ENCODE data around the gene CYP4F22. TPM values are rescaled to one million over a fixed set of nuclear protein-coding genes. Genes with fewer than 3 reads are reported as not detected.

The CYP4F22 gene
- total and polyA plus RNA-seq, 10 of the 15 experiments (the other 5 are each of a cell fraction or from before 2014, with no cell fraction given) = not detected

DNA sequence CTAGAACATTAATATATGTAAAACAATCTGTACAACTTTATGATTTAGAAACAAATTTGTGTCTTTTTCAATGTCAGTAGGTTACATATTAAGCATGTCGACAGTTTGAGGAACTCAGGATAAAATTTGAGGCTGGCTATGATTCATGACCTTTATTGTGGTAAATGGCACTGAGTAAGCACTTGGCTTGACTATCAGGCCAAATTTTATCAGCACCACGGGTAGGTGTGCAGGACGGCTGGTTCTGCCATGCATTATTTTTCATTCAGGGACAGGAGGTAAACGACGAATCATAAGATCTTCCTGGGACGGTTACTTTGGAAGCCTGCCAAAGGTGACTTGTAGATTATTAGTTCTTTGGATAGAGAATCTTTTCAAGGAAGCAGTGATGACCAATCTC, 86.7 kb downstream of the CYP4F22 start:
- no peaks in the 10 kb centered on the region for H3K27me3 ChIP-seq (replicated peaks in 1 of 2; ENCODE audit: control insufficient read depth in 2 of 2, insufficient read depth in 2 of 2, low read length in 1 of 2)
- H2AFZ ChIP-seq (ENCODE audit: control insufficient read depth, low read depth, low read length) = no peak overlapping the region
- BruUV-seq (replicated peaks) = no TSS peak
- no peaks in the 10 kb centered on the region for H3K36me3 ChIP-seq (ENCODE audit: control insufficient read depth in 2 of 2, insufficient read depth in 2 of 2, low read length in 1 of 2)
- no peak overlapping the region for H3K4me3 ChIP-seq
- DNase-seq (ENCODE audit: low read depth, low spot score) = no peak
- H3K27ac ChIP-seq (ENCODE audit: control insufficient read depth, insufficient read depth) = no peak overlapping the region
- no peak for FAIRE-seq
- no peaks in the 10 kb centered on the region; the same call in 2 of the 3 replicates for H3K9me3 ChIP-seq (replicated peaks; ENCODE audit: control insufficient read depth, insufficient read depth, low read length)
- H3K9ac ChIP-seq (ENCODE audit: control insufficient read depth, insufficient read depth, low read length) = no peak overlapping the region
- H3K4me2 ChIP-seq (ENCODE audit: control insufficient read depth, insufficient read depth) = no peak overlapping the region
- WGBS (ENCODE audit: insufficient coverage, insufficient replicate concordance, low lambda C conversion rate, missing lambda C conversion rate) = 4% methylated on average over 6 of the region's 6 CpGs
- ChIA-PET SMC1A (ENCODE audit: uncharacterized antibody, unreplicated experiment) (no interaction called here), CTCF (no interaction called here), RAD21 (ENCODE audit: unreplicated experiment) (no interaction called here), POLR2A (no interaction called here)
- H3K79me2 ChIP-seq (ENCODE audit: control insufficient read depth, insufficient read depth, low read length) = no peaks in the 10 kb centered on the region
- no peak for TF ChIP-seq NFIC (IDR thresholded peaks at IDR 0.05; ENCODE audit: low read depth, low read length)
- no peak for TF ChIP-seq HDAC2 (IDR thresholded peaks at IDR 0.05)
- no peak for TF ChIP-seq NRF1 (conservative IDR thresholded peaks at IDR 0.05; ENCODE audit: low read depth, low read length)
- TF ChIP-seq, protein P1, sequence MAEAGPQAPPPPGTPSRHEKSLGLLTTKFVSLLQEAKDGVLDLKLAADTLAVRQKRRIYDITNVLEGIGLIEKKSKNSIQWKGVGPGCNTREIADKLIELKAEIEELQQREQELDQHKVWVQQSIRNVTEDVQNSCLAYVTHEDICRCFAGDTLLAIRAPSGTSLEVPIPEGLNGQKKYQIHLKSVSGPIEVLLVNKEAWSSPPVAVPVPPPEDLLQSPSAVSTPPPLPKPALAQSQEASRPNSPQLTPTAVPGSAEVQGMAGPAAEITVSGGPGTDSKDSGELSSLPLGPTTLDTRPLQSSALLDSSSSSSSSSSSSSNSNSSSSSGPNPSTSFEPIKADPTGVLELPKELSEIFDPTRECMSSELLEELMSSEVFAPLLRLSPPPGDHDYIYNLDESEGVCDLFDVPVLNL (IDR thresholded peaks at IDR 0.05; ENCODE audit: low read depth, low read length) = no peak
- no peak for TF ChIP-seq KAT2A (conservative IDR thresholded peaks at IDR 0.05; ENCODE audit: control insufficient read depth, low read depth, low read length)
- TF ChIP-seq ZBED1 (IDR thresholded peaks at IDR 0.05; ENCODE audit: borderline replicate concordance) = no peak
- TF ChIP-seq CREM (IDR thresholded peaks at IDR 0.05; ENCODE audit: low read depth) = no peak
- TF ChIP-seq, protein P2, sequence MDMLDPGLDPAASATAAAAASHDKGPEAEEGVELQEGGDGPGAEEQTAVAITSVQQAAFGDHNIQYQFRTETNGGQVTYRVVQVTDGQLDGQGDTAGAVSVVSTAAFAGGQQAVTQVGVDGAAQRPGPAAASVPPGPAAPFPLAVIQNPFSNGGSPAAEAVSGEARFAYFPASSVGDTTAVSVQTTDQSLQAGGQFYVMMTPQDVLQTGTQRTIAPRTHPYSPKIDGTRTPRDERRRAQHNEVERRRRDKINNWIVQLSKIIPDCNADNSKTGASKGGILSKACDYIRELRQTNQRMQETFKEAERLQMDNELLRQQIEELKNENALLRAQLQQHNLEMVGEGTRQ (IDR thresholded peaks at IDR 0.05; ENCODE audit: borderline replicate concordance, low read depth, low read length) = no peak
- no peak for TF ChIP-seq SMARCA5 (IDR thresholded peaks at IDR 0.05)
- TF ChIP-seq ZNF622 (IDR thresholded peaks at IDR 0.05) = no peak
- no peak for TF ChIP-seq SRF (IDR thresholded peaks at IDR 0.05; ENCODE audit: low read depth in 2 of 2, low read length in 2 of 2)
- TF ChIP-seq CHD2 (IDR thresholded peaks at IDR 0.05; ENCODE audit: borderline replicate concordance, low read depth, low read length) = no peak
- no peak for TF ChIP-seq CEBPB (IDR thresholded peaks at IDR 0.05; ENCODE audit: borderline replicate concordance in 1 of 2, low read depth in 2 of 2, low read length in 2 of 2)
- intact Hi-C loops (cut with micrococcal nuclease; ENCODE audit: unreplicated experiment) = no loop called here
- ATAC-seq = no peak
- in situ Hi-C loops (cut with MboI) = no loop called here
- no peaks in the 10 kb centered on the region for H4K20me1 ChIP-seq (ENCODE audit: control insufficient read depth, insufficient read depth)
- no peaks in the 10 kb centered on the region for H3K4me1 ChIP-seq (ENCODE audit: control insufficient read depth, insufficient read depth, low read length)

Other genes starting within 250 kb of the CYP4F22 start
Only the 7 nearest of the 11 such genes appear.
- gene AKAP8, start 128.7 kb upstream of the CYP4F22 start, total RNA-seq (2014; rRNA removed) = 23.7 and 24.5 TPM in 2 replicates
- 13.2 and 13.7 TPM in 2 replicates for gene AKAP8, start 128.7 kb upstream of the CYP4F22 start, total RNA-seq (2014; rRNA removed; fragmentation: Illumina TruSeq; extraction: Trizol)
- 51.1 and 57.7 TPM in 2 replicates for gene AKAP8, start 128.7 kb upstream of the CYP4F22 start, total RNA-seq (2021)
- 14.0 and 17.6 TPM in 2 replicates for gene AKAP8, start 128.7 kb upstream of the CYP4F22 start, polyA plus RNA-seq (2011; rRNA removed)
- gene AKAP8, start 128.7 kb upstream of the CYP4F22 start, polyA plus RNA-seq (2014; fragmentation: Illumina TruSeq; extraction: Trizol) = 13.5 and 14.2 TPM in 2 replicates
- 1 to 10 TPM; 5.3 to 5.5 TPM for gene AKAP8, start 128.7 kb upstream of the CYP4F22 start, polyA plus RNA-seq (2014; fragmentation: Nextera tagmentation; extraction: Ambion mirVana)
- 25.7 and 34.8 TPM in 2 replicates for gene AKAP8, start 128.7 kb upstream of the CYP4F22 start, polyA plus RNA-seq (2014; rRNA removed)
- gene AKAP8, start 128.7 kb upstream of the CYP4F22 start, polyA plus RNA-seq (2016; fragmentation: Nextera tagmentation; extraction: Ambion mirVana) = 10 to 100 TPM; 26.3 to 27.8 TPM
- 59.8 and 64.3 TPM in 2 replicates for gene AKAP8L, start 89.5 kb upstream of the CYP4F22 start, total RNA-seq (2014; rRNA removed)
- gene AKAP8L, start 89.5 kb upstream of the CYP4F22 start, total RNA-seq (2014; rRNA removed; fragmentation: Illumina TruSeq; extraction: Trizol) = 36.7 and 39.4 TPM in 2 replicates
- 60.3 and 60.5 TPM in 2 replicates for gene AKAP8L, start 89.5 kb upstream of the CYP4F22 start, total RNA-seq (2021)
- gene AKAP8L, start 89.5 kb upstream of the CYP4F22 start, polyA plus RNA-seq (2011; rRNA removed) = 29.6 and 42.3 TPM in 2 replicates
- gene AKAP8L, start 89.5 kb upstream of the CYP4F22 start, polyA plus RNA-seq (2014; fragmentation: Illumina TruSeq; extraction: Trizol) = 35.1 and 47.3 TPM in 2 replicates
- 1 to 10 TPM in 1 of 2 experiments, under 1 TPM in 1; 0.66 to 3.8 TPM for gene AKAP8L, start 89.5 kb upstream of the CYP4F22 start, polyA plus RNA-seq (2014; fragmentation: Nextera tagmentation; extraction: Ambion mirVana)
- 63.6 and 67.0 TPM in 2 replicates for gene AKAP8L, start 89.5 kb upstream of the CYP4F22 start, polyA plus RNA-seq (2014; rRNA removed)
- 10 to 100 TPM; 25.8 to 40.6 TPM for gene AKAP8L, start 89.5 kb upstream of the CYP4F22 start, polyA plus RNA-seq (2016; fragmentation: Nextera tagmentation; extraction: Ambion mirVana)
- gene WIZ, start 58.6 kb upstream of the CYP4F22 start, total RNA-seq (2014; rRNA removed) = 4.6 and 4.9 TPM in 2 replicates
- gene WIZ, start 58.6 kb upstream of the CYP4F22 start, total RNA-seq (2014; rRNA removed; fragmentation: Illumina TruSeq; extraction: Trizol) = 2.6 and 2.9 TPM in 2 replicates
- gene WIZ, start 58.6 kb upstream of the CYP4F22 start, total RNA-seq (2021) = 23.5 and 26.7 TPM in 2 replicates
- gene WIZ, start 58.6 kb upstream of the CYP4F22 start, polyA plus RNA-seq (2011; rRNA removed) = 1.4 and 2.4 TPM in 2 replicates
- 1.4 and 4.5 TPM in 2 replicates for gene WIZ, start 58.6 kb upstream of the CYP4F22 start, polyA plus RNA-seq (2014; fragmentation: Illumina TruSeq; extraction: Trizol)
- gene WIZ, start 58.6 kb upstream of the CYP4F22 start, polyA plus RNA-seq (2014; fragmentation: Nextera tagmentation; extraction: Ambion mirVana) = under 1 TPM; 0.10 to 0.18 TPM
- gene WIZ, start 58.6 kb upstream of the CYP4F22 start, polyA plus RNA-seq (2014; rRNA removed) = 19.8 and 24.9 TPM in 2 replicates
- gene WIZ, start 58.6 kb upstream of the CYP4F22 start, polyA plus RNA-seq (2016; fragmentation: Nextera tagmentation; extraction: Ambion mirVana) = 1 to 10 TPM; 2.0 to 2.6 TPM
- gene RASAL3, start 44.0 kb upstream of the CYP4F22 start, total RNA-seq (2014; rRNA removed) = 35.0 and 48.9 TPM in 2 replicates
- gene RASAL3, start 44.0 kb upstream of the CYP4F22 start, total RNA-seq (2014; rRNA removed; fragmentation: Illumina TruSeq; extraction: Trizol) = 17.7 and 19.8 TPM in 2 replicates
- 78.5 and 81.3 TPM in 2 replicates for gene RASAL3, start 44.0 kb upstream of the CYP4F22 start, total RNA-seq (2021)
- 14.8 and 25.3 TPM in 2 replicates for gene RASAL3, start 44.0 kb upstream of the CYP4F22 start, polyA plus RNA-seq (2011; rRNA removed)
- gene RASAL3, start 44.0 kb upstream of the CYP4F22 start, polyA plus RNA-seq (2014; fragmentation: Illumina TruSeq; extraction: Trizol) = 6.6 and 21.1 TPM in 2 replicates
- gene RASAL3, start 44.0 kb upstream of the CYP4F22 start, polyA plus RNA-seq (2014; fragmentation: Nextera tagmentation; extraction: Ambion mirVana) = 1 to 10 TPM; 1.7 to 9.4 TPM
- gene RASAL3, start 44.0 kb upstream of the CYP4F22 start, polyA plus RNA-seq (2014; rRNA removed) = 46.9 and 58.2 TPM in 2 replicates
- 10 to 100 TPM in 1 of 2 experiments, 1 to 10 TPM in 1; 6.7 to 42.3 TPM for gene RASAL3, start 44.0 kb upstream of the CYP4F22 start, polyA plus RNA-seq (2016; fragmentation: Nextera tagmentation; extraction: Ambion mirVana)
- gene PGLYRP2, start 29.0 kb upstream of the CYP4F22 start, total RNA-seq (2014; rRNA removed) = 0.40 and 0.44 TPM in 2 replicates
- not detected in 2 replicates for gene PGLYRP2, start 29.0 kb upstream of the CYP4F22 start, total RNA-seq (2014; rRNA removed; fragmentation: Illumina TruSeq; extraction: Trizol)
- 0.26 and 0.37 TPM in 2 replicates for gene PGLYRP2, start 29.0 kb upstream of the CYP4F22 start, total RNA-seq (2021)
- gene PGLYRP2, start 29.0 kb upstream of the CYP4F22 start, polyA plus RNA-seq (2011; rRNA removed) = 0.09 and 0.48 TPM in 2 replicates
- gene PGLYRP2, start 29.0 kb upstream of the CYP4F22 start, polyA plus RNA-seq (2014; fragmentation: Illumina TruSeq; extraction: Trizol) = not detected in 2 replicates
- not detected for gene PGLYRP2, start 29.0 kb upstream of the CYP4F22 start, polyA plus RNA-seq (2014; fragmentation: Nextera tagmentation; extraction: Ambion mirVana)
- gene PGLYRP2, start 29.0 kb upstream of the CYP4F22 start, polyA plus RNA-seq (2014; rRNA removed) = 0.15 and 0.60 TPM in 2 replicates
- gene PGLYRP2, start 29.0 kb upstream of the CYP4F22 start, polyA plus RNA-seq (2016; fragmentation: Nextera tagmentation; extraction: Ambion mirVana) = under 1 TPM in 1 of 2 experiments, not detected in 1; 0.16 TPM
- gene CYP4F8, start 106.7 kb downstream of the CYP4F22 start, total RNA-seq (2014; rRNA removed) = not detected in 2 replicates
- not detected in 2 replicates for gene CYP4F8, start 106.7 kb downstream of the CYP4F22 start, total RNA-seq (2014; rRNA removed; fragmentation: Illumina TruSeq; extraction: Trizol)
- gene CYP4F8, start 106.7 kb downstream of the CYP4F22 start, total RNA-seq (2021) = not detected in 2 replicates
- gene CYP4F8, start 106.7 kb downstream of the CYP4F22 start, polyA plus RNA-seq (2011; rRNA removed) = not detected in 2 replicates
- not detected in 2 replicates for gene CYP4F8, start 106.7 kb downstream of the CYP4F22 start, polyA plus RNA-seq (2014; fragmentation: Illumina TruSeq; extraction: Trizol)
- gene CYP4F8, start 106.7 kb downstream of the CYP4F22 start, polyA plus RNA-seq (2014; fragmentation: Nextera tagmentation; extraction: Ambion mirVana) = not detected
- not detected in 2 replicates for gene CYP4F8, start 106.7 kb downstream of the CYP4F22 start, polyA plus RNA-seq (2014; rRNA removed)
- not detected for gene CYP4F8, start 106.7 kb downstream of the CYP4F22 start, polyA plus RNA-seq (2016; fragmentation: Nextera tagmentation; extraction: Ambion mirVana)
- gene CYP4F3, start 132.4 kb downstream of the CYP4F22 start, total RNA-seq (2014; rRNA removed) = 1.6 and 1.7 TPM in 2 replicates
- gene CYP4F3, start 132.4 kb downstream of the CYP4F22 start, total RNA-seq (2014; rRNA removed; fragmentation: Illumina TruSeq; extraction: Trizol) = 0.89 and 1.2 TPM in 2 replicates
- 2.4 and 2.9 TPM in 2 replicates for gene CYP4F3, start 132.4 kb downstream of the CYP4F22 start, total RNA-seq (2021)
- gene CYP4F3, start 132.4 kb downstream of the CYP4F22 start, polyA plus RNA-seq (2011; rRNA removed) = 4.4 and 4.7 TPM in 2 replicates
- 1.1 and 1.5 TPM in 2 replicates for gene CYP4F3, start 132.4 kb downstream of the CYP4F22 start, polyA plus RNA-seq (2014; fragmentation: Illumina TruSeq; extraction: Trizol)
- under 1 TPM; 0.08 to 0.40 TPM for gene CYP4F3, start 132.4 kb downstream of the CYP4F22 start, polyA plus RNA-seq (2014; fragmentation: Nextera tagmentation; extraction: Ambion mirVana)
- 3.3 and 3.4 TPM in 2 replicates for gene CYP4F3, start 132.4 kb downstream of the CYP4F22 start, polyA plus RNA-seq (2014; rRNA removed)
- gene CYP4F3, start 132.4 kb downstream of the CYP4F22 start, polyA plus RNA-seq (2016; fragmentation: Nextera tagmentation; extraction: Ambion mirVana) = 1 to 10 TPM; 1.2 TPM

Data from GM12878 (cell line).